Measurements from ENCODE around the gene GFM1. TPM values are rescaled to one million over a fixed set of nuclear protein-coding genes. Genes with fewer than 3 reads are reported as not detected.
A peak's percentile ranks its signal among the peaks of the same experiment; 100 is the strongest.
"Not testable (repeated sequence)": the region's sequence is repeated elsewhere in the genome, so short reads cannot be mapped to it uniquely, and the experiment has no call there.

Gene GFM1
- total RNA-seq, 1 experiment from 2014 or later: 58.0 TPM

DNA sequence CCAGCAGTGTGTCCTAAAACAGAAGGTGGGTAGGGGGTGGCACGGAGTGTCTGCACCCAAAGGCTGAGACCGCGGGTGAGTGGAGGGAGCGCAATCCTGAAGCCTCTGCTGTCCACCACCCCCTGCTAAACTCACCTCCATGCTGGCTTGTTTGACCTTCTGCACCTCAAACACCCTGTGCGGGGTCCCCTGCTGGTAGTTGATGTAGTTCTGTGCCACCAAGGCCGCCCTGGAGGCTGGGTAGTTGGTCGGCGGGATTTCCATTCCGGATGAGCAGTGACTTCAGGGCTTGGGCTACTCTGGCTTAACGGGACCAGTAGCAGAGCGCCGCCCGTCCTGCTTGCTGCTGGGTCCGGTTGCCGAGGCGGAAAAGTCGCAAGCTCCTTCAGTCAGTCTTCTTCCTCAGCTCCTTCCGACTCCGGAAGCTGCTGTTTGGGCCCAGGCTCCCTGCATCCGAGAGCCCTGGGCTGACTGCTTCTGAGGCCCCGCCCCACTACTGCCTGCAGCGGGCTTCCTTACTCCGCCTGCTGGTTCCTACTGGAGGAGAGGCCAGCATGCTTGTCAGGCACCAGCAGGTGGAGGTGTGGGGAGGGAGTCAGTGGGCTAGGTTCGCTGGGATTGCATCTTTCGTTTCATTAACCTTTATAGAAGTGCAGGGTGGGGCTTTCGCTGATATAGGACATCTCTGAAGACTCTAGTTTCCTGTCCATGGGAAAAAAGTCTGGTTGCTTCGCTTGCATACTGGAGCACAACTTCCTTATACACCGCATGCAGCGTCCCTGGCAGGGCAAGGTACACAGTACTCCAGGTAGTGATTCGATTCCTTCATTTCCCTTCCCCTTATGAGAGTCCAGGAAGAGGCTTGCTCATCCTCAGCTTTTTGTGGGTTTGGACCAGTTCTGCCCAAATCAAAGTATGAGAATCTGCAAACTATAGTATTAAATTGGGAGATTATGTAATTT, 28.2 kb downstream of the GFM1 start, which contains the start of gene LXN:
Gene LXN (minus strand): TSS at position 434 of the 962 bp plus-strand sequence. CDS start 170 bp downstream, at position 264.
- peak; percentile 73 for DNase-seq (ENCODE audit: low spot score)

DNA sequence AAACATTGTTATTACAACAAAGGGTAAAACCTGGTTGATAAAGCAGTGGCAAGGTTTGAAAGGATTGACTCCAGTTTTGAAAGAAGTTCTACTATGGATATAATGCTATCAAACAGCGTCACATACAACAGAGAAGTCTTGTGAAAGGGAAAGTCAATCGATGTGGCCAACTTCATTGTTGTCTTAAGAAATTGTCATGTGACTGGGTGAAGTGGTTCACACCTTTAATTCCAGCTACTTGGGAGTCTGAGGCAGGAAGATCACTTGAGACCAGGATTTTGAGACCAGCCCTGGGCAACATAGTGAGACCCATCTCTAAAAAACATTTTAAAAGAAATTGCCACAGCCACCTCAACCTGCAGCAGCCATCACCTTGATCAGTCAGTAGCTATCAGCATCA, 34.4 kb downstream of the GFM1 start:
- DNase-seq (ENCODE audit: low spot score): no peak

DNA sequence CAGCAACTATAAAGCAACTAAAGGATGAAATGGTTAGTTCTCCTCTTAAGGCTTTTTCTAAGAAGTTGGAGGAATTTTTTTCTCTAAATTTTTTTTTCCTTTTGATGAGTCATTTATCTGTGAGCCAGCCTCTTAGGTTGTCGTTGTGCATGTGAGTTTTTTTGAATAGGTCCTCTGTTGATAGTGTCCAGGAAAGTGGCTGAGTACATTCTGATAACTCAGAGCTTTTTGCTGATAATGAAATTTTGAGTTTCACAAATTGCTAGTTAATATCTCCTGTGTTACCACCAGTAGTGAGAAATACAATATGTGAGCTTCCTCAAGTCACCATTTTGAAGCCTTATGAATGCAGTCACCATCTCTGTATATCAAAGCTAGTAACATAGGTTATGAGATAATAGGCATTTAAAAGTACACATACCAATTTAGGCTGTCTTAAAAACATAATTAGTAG, 35.2 kb downstream of the GFM1 start:
- DNase-seq (ENCODE audit: low spot score): no peak

DNA sequence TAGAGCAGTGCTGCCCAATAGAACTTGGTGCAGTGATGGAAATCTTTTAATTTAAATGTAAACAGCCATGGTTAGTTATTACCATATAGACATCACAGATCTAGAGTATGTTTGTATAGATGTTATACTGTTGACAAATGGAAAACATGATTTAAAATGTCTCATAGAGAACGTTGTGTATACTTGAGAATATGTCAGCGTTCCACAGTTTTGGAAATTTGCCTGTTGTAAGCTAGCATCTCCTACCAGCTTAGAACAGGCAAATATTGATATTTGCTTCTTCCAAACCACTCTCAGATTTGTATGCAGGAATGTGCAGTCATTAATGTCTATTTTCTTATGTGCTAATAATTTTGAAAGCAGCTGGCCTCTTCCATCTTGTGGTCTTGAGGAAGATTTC, 36.5 kb downstream of the GFM1 start:
- no peak for DNase-seq (ENCODE audit: low spot score)

DNA sequence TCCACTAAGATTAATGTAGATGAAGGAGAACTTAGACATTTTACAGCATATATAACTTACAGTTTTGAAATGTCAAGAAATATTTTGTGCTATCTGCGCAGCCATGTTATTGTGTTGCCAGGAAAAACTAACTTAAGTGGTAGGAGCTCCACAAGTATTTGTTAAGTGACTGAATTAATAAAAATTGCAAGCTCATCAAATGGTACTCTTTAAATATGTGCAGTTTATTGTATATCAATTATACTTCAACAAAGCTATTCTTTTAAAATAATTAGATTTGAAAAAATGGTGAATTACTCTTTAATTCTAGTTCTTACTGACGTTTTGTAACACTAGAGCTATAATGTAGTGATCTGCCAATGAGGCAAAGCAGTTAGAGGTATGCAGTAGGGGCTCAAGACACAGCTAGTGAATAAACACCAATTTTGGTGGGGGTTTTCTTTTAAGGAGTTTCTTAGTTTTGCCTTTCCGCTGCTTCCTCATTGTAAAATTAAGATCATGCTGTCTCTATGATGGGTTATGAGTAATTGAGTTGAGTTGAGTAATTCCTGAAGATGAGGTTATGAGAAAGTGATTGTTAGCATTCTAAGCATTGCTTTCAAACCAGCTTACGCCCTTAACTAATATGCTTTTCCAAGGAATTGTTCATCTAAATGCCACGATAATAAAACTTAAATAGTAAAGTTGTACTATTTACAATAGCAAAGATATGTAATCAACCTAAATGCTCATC, 39.1 kb downstream of the GFM1 start:
- no peak for DNase-seq (ENCODE audit: low spot score)

DNA sequence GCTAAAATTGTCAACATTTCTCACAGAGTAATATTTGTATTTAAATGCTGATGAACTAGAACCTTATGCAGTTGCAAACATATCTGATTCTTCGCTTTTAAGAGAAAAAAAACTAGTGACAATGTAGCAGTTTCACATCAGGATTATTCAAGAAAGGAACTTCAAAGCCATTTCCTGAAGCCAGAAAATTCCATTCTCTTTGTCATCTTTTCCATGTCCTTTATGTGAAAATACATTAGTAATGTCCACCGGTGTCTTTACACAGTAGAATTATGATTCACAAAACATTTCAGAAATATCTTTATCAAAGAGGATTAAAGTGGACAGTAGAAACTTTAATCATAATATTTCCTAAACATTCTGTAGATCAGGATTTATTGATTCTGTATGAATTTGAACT, 40.8 kb downstream of the GFM1 start:
- no peak for DNase-seq (ENCODE audit: low spot score)

DNA sequence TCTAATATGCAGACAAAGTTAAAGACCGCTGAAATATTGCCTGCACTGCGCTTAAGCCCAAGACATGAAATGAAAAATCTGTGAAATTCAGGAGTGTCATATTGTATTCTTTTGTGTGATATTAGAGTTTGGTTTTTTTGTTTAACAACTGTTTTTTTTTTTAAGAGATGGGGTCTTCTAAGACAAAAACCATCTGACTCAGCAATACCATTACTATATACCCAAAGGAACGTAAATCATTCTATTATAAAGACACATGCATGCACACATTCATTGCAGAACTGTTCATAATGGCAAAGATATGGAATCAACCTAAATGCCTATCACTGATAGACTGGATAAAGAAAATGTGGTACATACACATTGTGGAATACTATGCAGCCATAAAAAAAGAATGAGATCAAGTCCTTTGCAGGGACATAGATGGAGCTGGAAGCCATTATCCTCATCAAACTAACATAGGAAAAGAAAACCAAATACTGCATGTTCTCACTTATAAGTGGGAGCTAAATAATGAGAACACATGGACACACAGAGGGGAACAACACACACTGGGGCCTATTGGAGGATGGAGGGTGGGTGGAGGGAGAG, 49.6 kb downstream of the GFM1 start:
- not testable (repeated sequence) for DNase-seq (ENCODE audit: low spot score)

DNA sequence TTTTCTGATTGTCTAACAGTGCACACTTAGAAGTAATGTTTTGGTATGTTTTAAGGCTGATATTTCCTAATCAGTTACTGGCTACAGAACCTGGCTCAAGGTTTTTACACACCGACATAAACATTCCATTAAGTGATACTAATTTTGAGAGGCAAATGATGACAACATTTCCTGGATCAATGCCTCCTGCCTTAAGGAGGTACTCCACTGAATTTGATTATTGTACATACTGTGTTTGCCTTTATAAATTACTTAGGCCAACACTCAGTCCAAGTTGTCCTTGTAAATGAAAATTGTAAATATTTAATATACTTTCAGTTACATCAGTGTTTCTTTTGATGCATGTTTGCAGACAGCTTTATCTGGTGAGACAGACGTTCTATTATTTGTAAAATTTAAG, 52.3 kb downstream of the GFM1 start:
- no peak for DNase-seq (ENCODE audit: low spot score)

DNA sequence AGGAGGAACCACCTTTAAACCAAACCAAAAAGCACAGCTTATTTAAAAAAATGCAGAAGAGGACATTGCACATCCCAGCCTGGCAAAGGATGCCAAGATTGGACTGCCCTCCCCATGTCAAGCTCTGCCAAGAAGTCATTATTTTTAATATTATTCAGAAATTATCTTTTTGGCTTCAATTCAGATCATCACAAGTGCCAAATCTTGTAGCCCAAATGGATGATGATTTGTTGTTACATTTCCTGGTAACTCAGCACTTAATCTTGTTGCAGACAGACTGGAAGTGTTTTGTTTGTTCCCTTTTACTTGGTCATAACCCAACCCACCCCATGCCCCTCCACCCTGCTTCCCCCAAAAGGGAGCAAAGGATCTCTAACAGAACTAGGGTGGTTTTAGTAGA, 56.2 kb downstream of the GFM1 start:
- DNase-seq (ENCODE audit: low spot score): no peak

DNA sequence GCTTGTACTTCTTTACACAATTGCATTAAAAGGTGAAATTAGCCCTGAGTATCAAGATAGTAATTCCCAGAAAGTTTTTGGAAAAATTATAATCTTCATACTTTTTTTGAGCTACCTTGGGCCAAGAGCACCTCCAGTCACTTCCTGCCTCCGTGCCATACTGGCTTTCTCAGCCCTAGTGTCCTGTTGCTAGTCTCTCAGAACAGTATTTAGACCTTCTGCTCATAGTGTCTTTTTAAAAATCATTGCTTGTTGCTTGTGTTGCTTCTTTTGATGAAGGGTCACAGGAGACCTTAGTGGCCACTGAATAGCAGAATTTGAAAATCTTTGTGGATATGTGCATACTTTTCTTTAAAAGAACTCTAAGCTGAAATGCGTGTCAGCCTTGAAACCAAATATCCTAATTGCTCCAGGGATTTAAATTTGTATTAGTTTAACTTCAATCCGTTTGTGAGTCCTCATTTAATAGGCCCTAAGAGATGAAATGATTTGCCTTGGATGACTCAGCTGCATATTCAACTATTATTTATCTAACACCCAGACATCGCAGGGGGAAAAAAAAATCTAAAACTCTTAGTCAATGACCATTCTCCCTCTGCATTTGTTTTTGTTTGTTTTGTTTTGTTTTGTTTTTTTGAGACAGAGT, 57.2 kb downstream of the GFM1 start:
- DNase-seq (ENCODE audit: low spot score): no peak

DNA sequence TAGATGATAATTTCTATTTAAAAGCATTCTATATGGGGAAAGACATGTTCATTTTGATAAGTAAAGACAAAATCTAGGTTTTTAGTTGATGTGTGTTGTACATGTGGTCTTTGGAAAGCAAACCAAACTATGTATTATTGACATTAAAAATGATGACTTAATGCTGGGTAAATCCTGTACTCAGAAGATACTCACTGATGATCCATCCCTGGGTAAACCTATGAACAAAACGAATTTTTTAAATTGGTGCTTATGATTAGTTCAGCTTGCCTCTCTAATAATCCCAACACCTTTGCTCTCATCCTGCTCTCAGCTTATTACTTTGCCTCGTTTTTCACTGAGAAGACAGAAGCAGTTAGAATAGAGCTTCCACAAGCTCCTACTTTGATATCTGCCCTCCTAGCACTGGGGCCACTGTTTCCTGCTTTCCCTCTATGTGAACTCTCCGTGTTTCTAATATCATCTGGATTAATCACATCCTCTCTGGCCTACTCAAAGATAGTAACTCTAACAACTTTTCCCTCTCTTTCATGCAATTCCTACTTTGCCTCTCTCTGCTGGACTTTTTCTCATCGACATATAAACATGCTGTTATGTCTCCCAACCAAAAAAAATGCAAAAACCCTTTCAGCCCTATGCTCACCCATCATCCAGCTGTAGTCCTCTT, 58.6 kb downstream of the GFM1 start:
- no peak for DNase-seq (ENCODE audit: low spot score)

DNA sequence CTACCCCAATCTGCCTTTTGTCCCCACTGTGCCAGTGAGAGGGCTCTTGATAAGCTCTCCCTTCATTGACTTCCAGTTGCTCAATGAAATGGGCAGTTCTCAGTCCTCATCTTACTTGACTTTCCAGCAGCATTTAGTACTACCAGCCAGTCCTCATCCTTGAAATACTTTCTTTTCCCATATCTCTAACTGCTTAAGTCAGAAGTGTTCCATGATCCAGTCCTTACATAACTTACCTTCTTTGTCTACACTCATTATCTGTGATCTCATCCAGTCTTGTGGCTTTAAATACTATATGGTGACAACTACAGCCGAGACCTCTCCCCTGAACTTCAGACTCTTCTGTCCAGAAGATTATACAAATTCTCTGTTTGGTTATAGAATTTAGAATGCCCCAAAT, 59.2 kb downstream of the GFM1 start:
- no peak for DNase-seq (ENCODE audit: low spot score)

DNA sequence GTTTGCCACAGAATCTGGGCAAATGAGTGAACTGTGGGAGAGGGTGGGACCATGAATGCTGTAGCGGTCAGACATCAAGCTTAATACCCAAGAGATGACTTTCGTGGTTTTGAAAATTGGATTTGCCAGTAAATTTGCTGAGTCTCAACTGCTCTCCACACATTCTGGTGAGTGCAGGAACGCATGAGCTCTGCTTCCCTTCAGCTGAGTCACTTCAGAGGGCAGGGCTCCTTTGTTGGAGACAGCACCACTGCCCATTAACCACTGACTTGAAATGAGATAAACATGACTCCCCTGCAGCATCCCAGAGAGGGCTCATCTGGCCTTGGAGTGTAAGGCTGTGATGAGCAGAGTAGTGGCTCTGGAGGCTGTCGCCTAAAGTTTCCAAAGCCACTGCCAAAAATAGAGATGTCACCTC, 65.3 kb downstream of the GFM1 start:
- DNase-seq (ENCODE audit: low spot score): peak; percentile 99

DNA sequence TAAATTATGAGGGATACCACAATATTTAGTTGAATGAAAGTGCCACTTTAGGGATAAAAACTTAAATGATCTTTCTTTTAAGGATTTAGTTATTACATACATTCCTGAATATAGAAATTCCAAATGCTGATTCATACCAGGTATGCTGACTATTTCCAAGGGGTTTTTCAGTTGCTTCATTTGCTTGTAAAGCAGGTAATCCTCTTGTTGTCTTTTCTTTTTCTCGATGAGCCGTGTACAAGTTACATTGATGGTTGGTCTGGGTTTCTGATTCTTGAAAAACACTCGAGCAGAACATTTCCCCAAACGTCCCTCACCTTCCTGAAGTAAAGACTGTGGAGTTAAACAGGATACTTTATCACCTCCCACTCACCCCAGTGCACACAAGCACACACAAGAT, 66.3 kb downstream of the GFM1 start:
- no peak for DNase-seq (ENCODE audit: low spot score)

DNA sequence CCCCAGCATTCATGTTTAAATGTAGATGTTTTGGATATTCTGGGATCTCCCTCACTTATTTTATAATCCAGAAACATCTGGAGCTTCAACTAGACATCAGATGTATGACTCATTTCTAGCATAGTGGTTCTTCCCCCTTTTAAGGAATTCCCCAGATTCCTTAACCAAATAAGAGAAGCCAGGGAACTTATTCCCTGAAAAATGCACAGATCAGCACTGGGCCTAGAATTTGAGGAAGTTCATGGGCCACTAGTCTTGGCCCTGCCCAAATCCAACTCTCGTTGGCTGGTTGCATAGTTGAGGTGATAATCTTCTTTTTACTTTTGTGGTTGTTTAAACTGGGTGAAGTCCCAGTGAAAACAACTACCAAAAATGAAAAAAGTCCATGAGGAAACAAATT, 67.6 kb downstream of the GFM1 start:
- peak; percentile 72 for DNase-seq (ENCODE audit: low spot score)

DNA sequence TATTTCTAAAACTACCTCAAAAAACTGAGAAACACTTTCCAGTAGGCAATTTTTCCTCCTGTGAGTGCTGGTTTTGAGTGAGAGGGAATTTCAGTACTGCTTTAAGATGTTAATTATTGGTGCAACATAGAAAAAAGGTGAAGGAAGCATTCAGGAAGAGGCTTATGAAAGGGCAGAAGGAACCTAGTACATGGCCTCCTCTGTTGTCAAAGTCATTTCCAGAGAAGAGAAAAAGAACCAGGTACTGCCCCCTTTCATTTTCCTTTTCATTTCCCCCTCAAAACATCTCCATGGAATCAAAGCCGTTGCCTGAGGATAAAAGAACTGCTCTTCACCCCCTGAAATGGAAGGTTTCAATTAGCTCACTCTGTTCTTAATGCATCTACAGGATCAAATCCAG, 68.1 kb downstream of the GFM1 start:
- no peak for DNase-seq (ENCODE audit: low spot score)

DNA sequence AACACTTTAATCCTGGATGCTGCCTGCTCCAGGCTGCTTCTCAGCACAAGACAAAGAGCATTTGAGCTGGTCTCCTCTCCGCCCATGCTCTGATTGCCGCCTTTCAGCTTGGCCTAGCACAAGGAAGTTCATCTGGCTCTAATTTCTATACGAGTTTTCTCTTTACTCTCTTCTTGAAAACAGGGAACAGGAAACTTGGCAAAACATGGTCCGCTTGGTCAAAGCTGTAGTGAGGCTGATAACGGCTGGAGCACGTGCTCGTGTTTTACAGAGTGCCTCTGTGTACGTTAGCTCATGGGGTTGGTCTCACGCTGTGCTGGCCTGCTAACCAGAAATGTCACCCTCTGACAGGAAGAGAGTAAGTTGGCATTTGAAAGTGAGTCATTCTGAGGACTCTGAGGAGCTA, 68.8 kb downstream of the GFM1 start:
- peak; percentile 41 for DNase-seq (ENCODE audit: low spot score)

DNA sequence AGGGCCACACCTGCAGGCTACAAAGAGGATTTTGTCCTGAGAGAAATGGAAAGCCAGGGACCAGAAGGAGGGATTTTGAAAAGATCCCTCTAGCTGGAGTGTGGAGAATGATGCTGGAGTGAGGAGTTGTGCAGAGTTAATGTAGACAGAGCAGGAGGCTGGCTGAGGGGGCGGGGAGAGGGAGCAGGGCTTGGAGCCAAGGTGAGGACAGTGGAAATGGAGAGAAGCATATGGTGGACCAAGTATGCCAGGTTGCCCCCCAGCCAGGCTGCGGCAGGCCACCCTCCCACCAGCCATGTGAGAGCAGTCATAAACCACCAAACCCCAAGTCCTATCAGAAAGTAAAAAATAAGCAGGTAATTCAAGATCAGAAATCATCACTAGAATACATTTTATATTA, 73.2 kb downstream of the GFM1 start:
- DNase-seq (ENCODE audit: low spot score): no peak

DNA sequence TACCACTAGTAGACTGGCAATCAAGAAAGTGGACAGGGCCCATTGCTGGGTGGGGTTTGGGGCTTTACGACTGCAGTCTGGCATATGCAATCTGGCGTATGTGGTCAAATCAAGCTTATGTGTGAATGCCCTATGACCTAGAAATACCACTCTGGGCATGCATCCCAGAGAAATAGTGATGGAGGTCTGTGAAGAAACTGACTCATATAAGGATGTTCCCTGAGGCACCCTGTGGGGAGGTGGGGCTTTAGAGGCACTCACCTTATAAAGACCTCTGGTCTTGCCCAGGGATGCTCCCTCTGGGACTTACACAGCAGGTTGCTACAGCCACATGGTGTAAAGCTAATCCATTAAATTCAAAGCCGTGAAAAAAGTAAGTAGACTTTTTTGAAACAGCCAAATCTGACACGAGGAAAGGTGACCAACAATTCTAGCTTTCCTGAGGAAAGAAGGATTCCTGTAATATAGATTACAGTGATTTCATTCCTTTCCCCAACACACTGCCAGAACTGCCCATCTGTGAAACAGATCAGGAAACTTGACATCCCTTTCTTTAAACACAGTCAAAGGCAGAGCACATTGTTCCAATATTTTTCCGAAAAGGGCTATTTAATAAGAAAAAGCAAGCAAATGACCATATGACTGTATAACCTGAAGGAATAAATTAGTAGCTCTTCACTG, 74.3 kb downstream of the GFM1 start:
- DNase-seq (ENCODE audit: low spot score): peak; percentile 96

DNA sequence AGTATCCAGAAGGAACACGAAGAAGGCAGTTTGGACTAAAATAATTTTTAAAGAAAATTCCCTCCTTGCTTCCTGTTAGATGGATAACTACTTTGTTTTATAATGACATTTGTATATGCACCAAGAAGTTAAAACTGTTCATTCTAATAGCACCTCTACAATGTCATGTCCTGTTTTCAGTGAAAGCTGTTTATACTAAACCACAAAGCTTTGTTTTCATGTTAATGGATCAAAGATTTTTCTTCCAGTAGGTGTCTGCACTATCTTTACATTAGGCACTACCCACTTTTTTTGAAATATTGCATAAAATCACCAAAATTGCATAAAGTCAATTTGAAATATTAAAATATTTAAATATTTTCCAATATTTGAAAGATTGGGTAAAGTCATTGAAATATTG, 77.8 kb downstream of the GFM1 start:
- DNase-seq (ENCODE audit: low spot score): no peak

DNA sequence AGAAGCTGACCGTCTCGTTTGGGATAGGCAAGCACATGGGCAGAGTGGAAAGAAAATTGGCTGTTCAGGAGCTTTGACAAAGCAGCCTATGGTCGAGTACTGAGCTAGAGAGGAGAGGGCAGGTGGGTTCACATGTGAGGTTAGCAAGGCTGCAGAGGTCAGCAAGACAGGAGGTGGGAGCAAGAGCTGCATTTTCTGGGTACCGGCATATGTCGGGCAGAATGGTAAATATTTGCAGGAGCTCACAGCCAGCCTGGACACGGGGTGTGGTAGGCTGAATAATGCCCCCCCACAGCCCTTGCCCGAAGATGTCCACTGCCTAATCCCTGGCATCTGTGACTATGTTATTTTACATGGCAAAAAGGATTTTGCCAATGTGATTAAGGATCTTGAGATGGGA, 79.7 kb downstream of the GFM1 start:
- no peak for DNase-seq (ENCODE audit: low spot score)

Measured in H4 (cell line).